HEK293T (cell line): ENCODE results near the gene ZNF516.

ENCODE experiments used
- BHLHE40 ChIP-seq: fragments of 450-650 bp; IDR thresholded peaks from 2 replicates; pipeline ENCODE4 v1.6.1; 2016; ENCODE audit warnings: mild to moderate bottlenecking, moderate library complexity, borderline replicate concordance
- HDGF ChIP-seq: fragments of 450-650 bp; IDR thresholded peaks from 2 replicates; pipeline ENCODE4 v1.6.1; 2017; ENCODE audit warnings: antibody characterized with exemption, borderline replicate concordance
- SUZ12 ChIP-seq: fragments of 450-650 bp; IDR thresholded peaks from 2 replicates; pipeline ENCODE4 v1.6.1; 2016; ENCODE audit warnings: mild to moderate bottlenecking
- ZNF384 ChIP-seq: fragments of 450-650 bp; IDR thresholded peaks from 2 replicates; pipeline ENCODE4 v1.6.1; 2016

DNA sequence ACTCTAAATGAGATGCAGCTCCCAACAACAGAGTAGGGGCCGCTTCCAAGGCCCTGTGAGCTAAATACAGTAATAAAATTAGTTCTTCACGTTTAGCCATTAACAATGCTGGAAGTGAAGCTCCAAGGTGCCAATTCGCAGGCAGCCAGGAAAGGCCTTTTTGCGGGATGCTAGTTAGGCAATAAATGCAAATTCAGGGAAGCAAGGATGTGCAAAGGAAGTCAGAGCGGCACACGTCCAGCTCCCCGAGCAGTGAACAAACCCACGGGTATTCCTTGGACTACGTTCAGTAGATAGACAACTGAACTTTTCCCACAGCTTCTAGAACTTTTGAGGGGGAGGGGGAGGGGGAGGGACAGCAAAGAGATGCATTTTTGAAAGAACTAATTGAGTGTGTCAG, 6.9 kb downstream of the ZNF516 start:
- TF ChIP-seq HDGF, result no peak
- no peak for TF ChIP-seq SUZ12
- TF ChIP-seq ZNF384, result no peak
- TF ChIP-seq BHLHE40, result no peak
